Natural killer cell (primary cell): ENCODE results near the gene MAP2K2. TPM values are rescaled to one million over a fixed set of nuclear protein-coding genes. Genes with fewer than 3 reads are reported as not detected.
A peak's percentile ranks its signal among the peaks of the same experiment; 100 is the strongest.

Source experiments
- ATAC-seq, 3 donors: fragments of 150-1000 bp in 2 of 3; fragments of 200-7000 bp in 1 of 3; cut with Tn5 transposase; 1 replicate in 1 of 3; 2 replicates in 2 of 3; pipeline ENCODE4 v1.10.0; 2021; ENCODE audit warnings: mild to moderate bottlenecking in 2 of 3, moderate library complexity in 2 of 3
- DNase-seq, 2 donors: peaks; one replicate each; pipeline versions ENCODE4 v3.0.0 to v3.0.0-alpha.2; 2013 to 2021; ENCODE audit warnings: mixed read lengths in 1 of 2
- H3K27ac ChIP-seq: one replicate; pipeline ENCODE4 v1.5.1; 2013; ENCODE audit warnings: mild to moderate bottlenecking, low read length
- H3K27me3 ChIP-seq: one replicate; pipeline ENCODE4 v1.6.1; 2013; ENCODE audit warnings: low read length; ENCODE audit not compliant: control insufficient read depth, insufficient read depth
- H3K36me3 ChIP-seq: one replicate; pipeline ENCODE4 v1.6.1; 2013; ENCODE audit warnings: low read length; ENCODE audit not compliant: control insufficient read depth, insufficient read depth
- H3K4me1 ChIP-seq: one replicate; pipeline ENCODE4 v1.6.1; 2013; ENCODE audit warnings: low read length; ENCODE audit not compliant: control insufficient read depth, insufficient read depth
- H3K4me3 ChIP-seq: one replicate; pipeline ENCODE4 v1.5.1; 2013; ENCODE audit warnings: low read length
- H3K9me3 ChIP-seq: one replicate; pipeline ENCODE4 v1.6.1; 2013; ENCODE audit warnings: low read length; ENCODE audit not compliant: control insufficient read depth, insufficient read depth
- H3K27ac Mint-ChIP-seq, 2 donors: one replicate each; pipeline ENCODE4 v1.8.0; 2022; ENCODE audit warnings: mild to moderate bottlenecking in 2 of 2, mixed read lengths in 2 of 2, moderate library complexity in 1 of 2
- H3K27me3 Mint-ChIP-seq, 2 donors: one replicate each; pipeline ENCODE4 v1.8.0; 2022; ENCODE audit warnings: low read depth in 2 of 2, mixed read lengths in 2 of 2
- H3K36me3 Mint-ChIP-seq: one replicate; pipeline ENCODE4 v1.8.0; 2022; ENCODE audit warnings: mixed read lengths
- H3K4me1 Mint-ChIP-seq, 2 donors: one replicate each; pipeline ENCODE4 v1.8.0; 2022; ENCODE audit warnings: mixed read lengths in 2 of 2
- H3K4me3 Mint-ChIP-seq: one replicate; pipeline ENCODE4 v1.8.0; 2022; ENCODE audit warnings: mild to moderate bottlenecking, moderate library complexity, mixed read lengths
- H3K9me3 Mint-ChIP-seq, 2 donors: one replicate each; pipeline ENCODE4 v1.8.0; 2022; ENCODE audit warnings: mixed read lengths in 2 of 2
- CTCF ChIP-seq: fragments of 200-600 bp; IDR thresholded peaks from one replicate; pipeline ENCODE4 v1.8.0; 2022; ENCODE audit warnings: antibody characterized with exemption
- WGBS: methylation state at CpG from one replicate; pipeline ENCODE4 v1.1.7; 2013; ENCODE audit warnings: missing lambda C conversion rate; ENCODE audit not compliant: insufficient coverage; 5-methylcytosine and 5-hydroxymethylcytosine counted together
- intact Hi-C: fragments of 100-400 bp; cut with micrococcal nuclease; formaldehyde crosslinking; loops from one replicate; pipeline ENCODE4 v1.14.2; 2022
- total RNA-seq, 4 donors: library from RNA; stranded (reverse); fragments of 120-200 nt in 1 of 4; gene quantifications; one replicate each; pipeline versions ENCODE4 v1.2.3 to v1.2.4, GENCODE V29; 2013 to 2022

Gene MAP2K2
- total RNA-seq, 3 donors from 2014 or later (not counting 1 experiment from before 2014, with no cell fraction given) = 137 to 154 (median 152) TPM

- peaks cover 35 to 45% of the 10 kb centered on the region in 2 donors for H3K4me1 Mint-ChIP-seq
- peaks cover 87% of the 10 kb centered on the region for H3K4me1 ChIP-seq
- H3K27me3 ChIP-seq = no peaks in the 10 kb centered on the region
- intact Hi-C loops = no loop called here
- ATAC-seq = peak in 1 of 3 donors; percentile 6
- TF ChIP-seq CTCF = no peak
- peak overlapping the region; percentile 89 for H3K4me3 Mint-ChIP-seq
- peak overlapping the region; percentile 67 to 88 for H3K27ac Mint-ChIP-seq
- H3K4me3 ChIP-seq = no peak overlapping the region
- no peaks in the 10 kb centered on the region for H3K36me3 Mint-ChIP-seq
- no peaks in the 10 kb centered on the region for H3K36me3 ChIP-seq
- H3K27ac ChIP-seq = peak overlapping the region; percentile 82
- no peaks in the 10 kb centered on the region for H3K9me3 ChIP-seq
- no peaks in the 10 kb centered on the region for H3K27me3 Mint-ChIP-seq
- DNase-seq = no peak
- 47% methylated on average over 8 of the region's 8 CpGs for WGBS
- H3K9me3 Mint-ChIP-seq = no peaks in the 10 kb centered on the region
These were observed 39.4 kb downstream of the MAP2K2 start for GRCh38 chr19:4084547-4084877.

- peak overlapping the region; percentile 67 to 88 for H3K27ac Mint-ChIP-seq
- H3K4me1 Mint-ChIP-seq = peaks cover 29 to 39% of the 10 kb centered on the region in 2 donors
- no peak for TF ChIP-seq CTCF
- peak overlapping the region; percentile 89 for H3K4me3 Mint-ChIP-seq
- H3K27ac ChIP-seq = peak overlapping the region; percentile 82
- H3K36me3 Mint-ChIP-seq = no peaks in the 10 kb centered on the region
- intact Hi-C loops = no loop called here
- no peaks in the 10 kb centered on the region for H3K9me3 ChIP-seq
- H3K9me3 Mint-ChIP-seq = no peaks in the 10 kb centered on the region
- DNase-seq = peak in 1 of 2 donors; percentile 59
- no peaks in the 10 kb centered on the region for H3K27me3 Mint-ChIP-seq
- no peaks in the 10 kb centered on the region for H3K27me3 ChIP-seq
- peak overlapping the region; percentile 21 for H3K4me3 ChIP-seq
- no peaks in the 10 kb centered on the region for H3K36me3 ChIP-seq
- peaks cover 86% of the 10 kb centered on the region for H3K4me1 ChIP-seq
- ATAC-seq = peak; percentile 38 to 63 (median 45)
- 47% methylated on average over 25 of the region's 28 CpGs for WGBS
These were observed 40.0 kb downstream of the MAP2K2 start for GRCh38 chr19:4083677-4084546.

- Histone ChIP-seq H3K36me3 (no peaks in the 10 kb centered on the region), H3K4me1 (peaks cover 84% of the 10 kb centered on the region), H3K4me3 (no peak overlapping the region), H3K27ac (no peak overlapping the region), H3K27me3 (no peaks in the 10 kb centered on the region), H3K9me3 (no peaks in the 10 kb centered on the region)
- no peak for TF ChIP-seq CTCF
- ATAC-seq (no peak), DNase-seq (no peak)
- Mint-ChIP-seq H3K4me1 (peaks cover 13 to 37% of the 10 kb centered on the region in 2 donors), H3K36me3 (no peaks in the 10 kb centered on the region), H3K9me3 (no peaks in the 10 kb centered on the region), H3K4me3 (no peak overlapping the region), H3K27me3 (no peaks in the 10 kb centered on the region), H3K27ac (no peak overlapping the region)
- intact Hi-C loops = no loop called here
- 96% methylated on average over 9 of the region's 9 CpGs for WGBS
These were observed 41.8 kb downstream of the MAP2K2 start for GRCh38 chr19:4082172-4082571.
